Measurements from ENCODE around the gene AGPAT2. TPM values are rescaled to one million over a fixed set of nuclear protein-coding genes. Genes with fewer than 3 reads are reported as not detected.

AGPAT2 gene
- total RNA-seq, 1 experiment from 2014 or later, result 30.4 TPM

DNA sequence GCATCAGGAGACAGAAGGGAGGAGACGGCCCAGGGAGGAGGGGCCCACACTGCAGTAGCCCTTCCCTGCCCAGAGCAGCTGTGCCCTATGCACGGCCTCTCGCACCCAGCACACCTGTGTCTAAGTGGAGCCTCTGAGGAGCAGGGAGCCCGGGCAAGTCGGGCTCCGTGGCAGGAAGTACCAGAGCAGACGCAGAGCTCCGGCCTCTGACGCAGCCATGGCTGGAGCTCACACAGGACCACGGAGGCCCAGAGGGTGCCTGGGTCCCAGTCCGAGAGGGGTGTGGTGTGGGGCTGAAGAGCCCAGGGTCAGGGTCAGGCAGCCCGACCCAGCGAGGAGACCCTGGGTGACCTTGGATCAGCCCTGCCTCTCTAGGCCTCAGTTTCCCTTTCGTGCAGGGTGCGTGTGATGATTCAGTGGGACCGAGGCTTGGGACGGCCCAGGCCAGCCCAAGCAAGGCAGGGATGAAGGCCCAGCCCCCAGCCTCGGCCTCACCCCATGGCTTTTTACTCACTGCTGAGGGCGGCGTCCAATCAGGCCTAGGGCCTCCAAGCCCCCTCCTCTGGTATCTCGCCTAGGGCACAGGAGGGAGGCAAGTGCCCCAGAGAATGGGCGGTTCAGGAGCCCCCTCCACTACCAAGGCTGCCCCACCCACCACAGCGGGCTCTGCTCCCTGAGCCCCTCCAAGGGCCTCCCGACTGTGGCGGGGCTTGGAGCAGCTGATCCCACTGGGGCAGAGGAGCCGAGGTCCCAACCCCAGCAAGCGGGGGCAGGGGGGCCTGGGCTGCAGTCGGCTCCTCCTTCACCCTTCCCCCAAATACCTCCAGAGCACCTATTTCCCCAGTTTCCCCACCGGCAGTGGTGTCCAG is 4.3 kb upstream of the AGPAT2 start:
- H3K4me3 Mint-ChIP-seq (ENCODE audit: unreplicated experiment), result no peak overlapping the region
- H3K27ac Mint-ChIP-seq (ENCODE audit: low read depth, unreplicated experiment), result no peak overlapping the region
- TF ChIP-seq, protein P1, sequence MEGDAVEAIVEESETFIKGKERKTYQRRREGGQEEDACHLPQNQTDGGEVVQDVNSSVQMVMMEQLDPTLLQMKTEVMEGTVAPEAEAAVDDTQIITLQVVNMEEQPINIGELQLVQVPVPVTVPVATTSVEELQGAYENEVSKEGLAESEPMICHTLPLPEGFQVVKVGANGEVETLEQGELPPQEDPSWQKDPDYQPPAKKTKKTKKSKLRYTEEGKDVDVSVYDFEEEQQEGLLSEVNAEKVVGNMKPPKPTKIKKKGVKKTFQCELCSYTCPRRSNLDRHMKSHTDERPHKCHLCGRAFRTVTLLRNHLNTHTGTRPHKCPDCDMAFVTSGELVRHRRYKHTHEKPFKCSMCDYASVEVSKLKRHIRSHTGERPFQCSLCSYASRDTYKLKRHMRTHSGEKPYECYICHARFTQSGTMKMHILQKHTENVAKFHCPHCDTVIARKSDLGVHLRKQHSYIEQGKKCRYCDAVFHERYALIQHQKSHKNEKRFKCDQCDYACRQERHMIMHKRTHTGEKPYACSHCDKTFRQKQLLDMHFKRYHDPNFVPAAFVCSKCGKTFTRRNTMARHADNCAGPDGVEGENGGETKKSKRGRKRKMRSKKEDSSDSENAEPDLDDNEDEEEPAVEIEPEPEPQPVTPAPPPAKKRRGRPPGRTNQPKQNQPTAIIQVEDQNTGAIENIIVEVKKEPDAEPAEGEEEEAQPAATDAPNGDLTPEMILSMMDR (IDR thresholded peaks at IDR 0.05; ENCODE audit: unreplicated experiment), result no peak
- ChIA-PET POLR2A (no interaction called here), CTCF (interaction anchor here (0.7 kb wide), 1 partner anchor 53 kb away, joined by 3 read pairs; no protein-coding TSS in a partner anchor)
- peaks cover 18% of the 10 kb centered on the region for H3K4me1 Mint-ChIP-seq (ENCODE audit: insufficient read depth, unreplicated experiment)
- BruUV-seq (replicated peaks), result no TSS peak
- intact Hi-C loops (cut with micrococcal nuclease), result loop anchor here (5.0 kb wide), 1 partner anchor 49 kb away; no protein-coding TSS in a partner anchor
- DNase-seq (ENCODE audit: unreplicated experiment), result no peak
- no peaks in the 10 kb centered on the region for H3K27me3 Mint-ChIP-seq (ENCODE audit: insufficient read depth, unreplicated experiment)
- no peaks in the 10 kb centered on the region for H3K36me3 Mint-ChIP-seq (ENCODE audit: insufficient read depth, unreplicated experiment)
- H3K9me3 Mint-ChIP-seq (ENCODE audit: unreplicated experiment), result no peaks in the 10 kb centered on the region

DNA sequence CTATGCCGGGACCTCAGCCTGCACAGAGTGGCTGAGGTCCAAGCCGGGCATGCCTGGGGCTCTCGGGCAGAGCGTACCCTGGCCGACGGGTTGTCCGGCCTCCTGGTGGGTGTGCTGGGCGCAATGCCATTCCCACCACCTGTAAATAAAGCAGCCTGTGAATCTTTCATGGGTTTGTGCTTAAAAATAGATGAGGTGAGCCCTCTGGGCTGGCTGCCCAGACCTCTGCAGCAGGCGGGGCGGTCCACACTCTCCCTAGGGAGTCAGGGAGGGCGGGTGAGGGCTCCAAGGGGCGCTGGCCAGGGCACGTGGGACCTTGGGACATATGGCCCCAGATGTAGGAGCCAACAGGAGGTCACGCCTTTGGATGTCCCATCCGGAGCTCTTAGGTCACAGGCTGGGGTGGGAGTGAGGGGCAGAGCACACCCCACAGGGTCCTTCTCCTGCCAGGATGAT is 3.6 kb upstream of the AGPAT2 start:
- peaks cover 18% of the 10 kb centered on the region for H3K4me1 Mint-ChIP-seq (ENCODE audit: insufficient read depth, unreplicated experiment)
- peak; percentile 58 for DNase-seq (ENCODE audit: unreplicated experiment)
- POLR2A ChIA-PET, result no interaction called here
- CTCF ChIA-PET, result interaction anchor here (0.7 kb wide), 1 partner anchor 52 kb away, joined by 3 read pairs; no protein-coding TSS in a partner anchor
- intact Hi-C loops (cut with micrococcal nuclease), result loop anchor here (5.0 kb wide), 1 partner anchor 49 kb away; no protein-coding TSS in a partner anchor
- TF ChIP-seq, protein P1 (IDR thresholded peaks at IDR 0.05; ENCODE audit: unreplicated experiment), result no peak
- BruUV-seq (replicated peaks), result no TSS peak
- H3K4me3 Mint-ChIP-seq (ENCODE audit: unreplicated experiment), result no peak overlapping the region
- H3K36me3 Mint-ChIP-seq (ENCODE audit: insufficient read depth, unreplicated experiment), result no peaks in the 10 kb centered on the region
- H3K27ac Mint-ChIP-seq (ENCODE audit: low read depth, unreplicated experiment), result no peak overlapping the region
- no peaks in the 10 kb centered on the region for H3K27me3 Mint-ChIP-seq (ENCODE audit: insufficient read depth, unreplicated experiment)
- no peaks in the 10 kb centered on the region for H3K9me3 Mint-ChIP-seq (ENCODE audit: unreplicated experiment)

DNA sequence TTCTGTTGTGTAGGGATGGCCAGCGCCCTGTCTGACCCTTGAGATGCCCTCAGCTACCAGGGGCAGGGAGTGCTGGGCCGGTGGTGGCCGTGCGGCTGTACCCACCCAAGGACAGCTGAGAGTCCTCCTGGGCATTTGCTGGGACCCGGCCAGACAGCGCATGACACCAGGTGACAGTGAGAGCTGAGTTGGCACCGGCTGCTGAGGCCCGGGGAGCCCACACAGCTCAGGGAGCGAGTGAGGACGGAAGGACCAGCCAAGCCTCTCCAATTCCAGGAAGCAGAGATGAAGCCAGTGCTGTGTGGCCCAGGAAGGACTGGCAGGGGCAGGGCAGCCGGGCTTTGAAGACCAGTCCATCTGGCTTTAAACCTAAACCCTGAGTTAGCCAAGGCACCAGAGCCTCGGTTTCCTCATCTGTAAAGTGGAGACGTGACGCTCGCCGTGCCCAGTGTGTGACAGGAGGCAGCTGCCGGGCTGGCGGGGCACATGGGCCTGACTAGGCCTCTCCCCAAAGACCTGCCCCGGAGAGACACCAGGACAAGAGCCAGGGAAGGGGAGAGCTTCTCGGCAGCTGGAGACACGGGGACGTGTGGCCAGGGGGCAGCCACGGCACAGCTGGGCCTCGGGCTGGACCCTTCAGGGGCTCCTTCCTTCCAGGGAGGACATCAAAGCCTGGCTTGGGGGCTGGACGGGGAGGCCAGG is 3.0 kb upstream of the AGPAT2 start:
- CTCF ChIA-PET, result interaction anchor here (0.7 kb wide), 1 partner anchor 52 kb away, joined by 3 read pairs; no protein-coding TSS in a partner anchor
- no TSS peak for BruUV-seq (replicated peaks)
- TF ChIP-seq, protein P1 (IDR thresholded peaks at IDR 0.05; ENCODE audit: unreplicated experiment), result no peak
- no peaks in the 10 kb centered on the region for H3K36me3 Mint-ChIP-seq (ENCODE audit: insufficient read depth, unreplicated experiment)
- H3K4me3 Mint-ChIP-seq (ENCODE audit: unreplicated experiment), result no peak overlapping the region
- no peaks in the 10 kb centered on the region for H3K9me3 Mint-ChIP-seq (ENCODE audit: unreplicated experiment)
- H3K27me3 Mint-ChIP-seq (ENCODE audit: insufficient read depth, unreplicated experiment), result no peaks in the 10 kb centered on the region
- no peak for DNase-seq (ENCODE audit: unreplicated experiment)
- POLR2A ChIA-PET, result interaction anchor here (0.6 kb wide), 1 partner anchor 43 kb away, joined by 3 read pairs; no protein-coding TSS in a partner anchor
- intact Hi-C loops (cut with micrococcal nuclease), result loop anchor here (5.0 kb wide), 1 partner anchor 48 kb away; no protein-coding TSS in a partner anchor
- H3K4me1 Mint-ChIP-seq (ENCODE audit: insufficient read depth, unreplicated experiment), result peaks cover 18% of the 10 kb centered on the region
- no peak overlapping the region for H3K27ac Mint-ChIP-seq (ENCODE audit: low read depth, unreplicated experiment)

DNA sequence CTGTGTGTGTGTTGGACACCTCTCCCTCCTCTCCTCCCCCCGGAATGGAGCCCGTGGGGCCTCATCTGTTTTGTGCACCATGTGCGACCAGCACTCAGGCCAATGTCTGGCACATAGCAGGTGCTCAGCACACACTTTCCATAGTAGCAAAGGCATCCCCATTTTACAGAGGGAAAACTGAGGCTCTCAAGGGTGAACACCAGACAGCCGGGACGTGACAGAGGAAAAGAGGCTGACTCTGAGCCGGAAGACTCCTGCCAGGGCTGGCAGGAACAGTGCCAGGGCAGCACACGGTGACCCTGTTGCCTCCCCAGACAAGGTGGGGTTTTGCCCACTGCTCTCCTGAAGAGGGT is 1.8 kb upstream of the AGPAT2 start:
- BruUV-seq (replicated peaks), result no TSS peak
- Mint-ChIP-seq H3K27ac (ENCODE audit: low read depth, unreplicated experiment) (no peak overlapping the region), H3K4me1 (ENCODE audit: insufficient read depth, unreplicated experiment) (peaks cover 14% of the 10 kb centered on the region), H3K36me3 (ENCODE audit: insufficient read depth, unreplicated experiment) (no peaks in the 10 kb centered on the region), H3K9me3 (ENCODE audit: unreplicated experiment) (no peaks in the 10 kb centered on the region), H3K27me3 (ENCODE audit: insufficient read depth, unreplicated experiment) (no peaks in the 10 kb centered on the region), H3K4me3 (ENCODE audit: unreplicated experiment) (no peak overlapping the region)
- TF ChIP-seq, protein P1 (IDR thresholded peaks at IDR 0.05; ENCODE audit: unreplicated experiment), result no peak
- ChIA-PET POLR2A (no interaction called here), CTCF (interaction anchor here (0.6 to 1.1 kb wide), 2 partner anchors 31 to 57 kb away, joined by 3 to 5 read pairs; no protein-coding TSS in a partner anchor)
- intact Hi-C loops (cut with micrococcal nuclease), result no loop called here
- DNase-seq (ENCODE audit: unreplicated experiment), result no peak

Measured in MCF 10A (cell line).